Ovary (tissue), 9 donors: ENCODE data around the gene KRT37. TPM values are rescaled to one million over a fixed set of nuclear protein-coding genes. Genes with fewer than 3 reads are reported as not detected.

Source experiments
- DNase-seq, 5 donors: peaks; one replicate each; pipeline ENCODE4 v3.0.0-alpha.2; 2019 to 2020
- H3K27ac ChIP-seq, 2 donors: fragments of 200-600 bp; one replicate each; pipeline versions ENCODE4 v1.5.1 to v1.8.0; 2019 to 2022
- H3K27me3 ChIP-seq: fragments of 200-600 bp; one replicate; pipeline ENCODE4 v1.8.0; 2022
- H3K36me3 ChIP-seq: fragments of 200-600 bp; sonication (generic); one replicate; pipeline ENCODE4 v1.5.1; 2019
- H3K4me1 ChIP-seq: one replicate; pipeline ENCODE4 v1.8.1; 2013; ENCODE audit warnings: mild to moderate bottlenecking, moderate library complexity; ENCODE audit not compliant: insufficient read depth
- H3K4me3 ChIP-seq: fragments of 200-600 bp; sonication (generic); one replicate; pipeline ENCODE4 v1.5.1; 2017
- H3K9me3 ChIP-seq, 2 donors: fragments of 200-600 bp in 1 of 2; sonication (generic) in 1 of 2; one replicate each; pipeline versions ENCODE4 v1.5.1 to v1.8.1; 2013 to 2019; ENCODE audit warnings: mild to moderate bottlenecking in 1 of 2, moderate library complexity in 1 of 2
- EP300 ChIP-seq: sonication (generic); formaldehyde crosslinking; IDR thresholded peaks from one replicate; pipeline ENCODE4 v1.6.1; 2017; ENCODE audit warnings: antibody characterized with exemption
- POLR2A ChIP-seq: fragments of 450-650 bp; IDR thresholded peaks from one replicate; pipeline ENCODE4 v1.6.1; 2017; ENCODE audit warnings: antibody characterized with exemption, mild to moderate bottlenecking, moderate library complexity
- WGBS, 3 donors: extraction: QIAGEN DNeasy Blood & Tissue Kit in 1 of 3; methylation state at CpG; one replicate each; pipeline versions ENCODE4 v1.1.5 to v1.1.7; 2013 to 2017; 5-methylcytosine and 5-hydroxymethylcytosine counted together
- intact Hi-C, 4 donors: fragments of 100-400 bp; cut with DNase I; formaldehyde crosslinking; loops; one replicate each; pipeline versions ENCODE4 v1.11.0 to v1.15.1; 2022 to 2023
- polyA plus RNA-seq, 2 donors: library from polyadenylated mRNA; stranded (reverse); fragments of 200-250 nt in 1 of 2; fragments of 350-450 nt in 1 of 2; fragmentation: Illumina TruSeq in 1 of 2; extraction: RNeasy Lipid Tissue Mini Kit (QIAGEN cat#74804) in 1 of 2; gene quantifications; one replicate each; pipeline ENCODE4 v1.2.3, GENCODE V29; 2013 to 2014
- total RNA-seq, 7 donors: library from RNA; depleted of rRNA in 2 of 7; stranded (reverse); fragments of >200 nt in 2 of 7; fragmentation: NEBNext Ultra II Directional in 3 of 7; extraction: Animal tissue kit (Norgen Biotek cat#: 25700) in 3 of 7; gene quantifications; one replicate each; pipeline versions ENCODE4 v1.1.0 to v1.2.4, GENCODE V29; 2016 to 2023
- TF ChIP-seq, protein P1 (sequence below), 3 donors: fragments of 450-650 bp in 2 of 3; fragments of 200-600 bp in 1 of 3; IDR thresholded peaks; one replicate each; pipeline versions ENCODE4 v1.5.1 to v1.8.0; 2016 to 2022; ENCODE audit warnings: antibody characterized with exemption in 3 of 3, mild to moderate bottlenecking in 1 of 3
- donor health status: DM: no; HTN: no; CAD: no; lungs with moderate emphysema.
- donor health status: DM: no; HTN: no; CAD: no.
- donor health status: Bipolar disorder and iron deficiency.
- donor health status: DM: yes; HTN: yes; CAD: no.
- donor health status: DM: no; HTN: no; CAD: no.
- donor health status: DM: yes; HTN: yes; CAD: no.

KRT37 gene
- total and polyA plus RNA-seq, 9 donors, result not detected

GRCh38 chr17:41419716-41420115 lies 4.7 kb downstream of the KRT37 start:
- no peaks in the 10 kb centered on the region for H3K9me3 ChIP-seq
- H3K27me3 ChIP-seq, result no peaks in the 10 kb centered on the region
- no peak overlapping the region for H3K27ac ChIP-seq
- H3K4me3 ChIP-seq, result no peak overlapping the region
- TF ChIP-seq, protein P1, sequence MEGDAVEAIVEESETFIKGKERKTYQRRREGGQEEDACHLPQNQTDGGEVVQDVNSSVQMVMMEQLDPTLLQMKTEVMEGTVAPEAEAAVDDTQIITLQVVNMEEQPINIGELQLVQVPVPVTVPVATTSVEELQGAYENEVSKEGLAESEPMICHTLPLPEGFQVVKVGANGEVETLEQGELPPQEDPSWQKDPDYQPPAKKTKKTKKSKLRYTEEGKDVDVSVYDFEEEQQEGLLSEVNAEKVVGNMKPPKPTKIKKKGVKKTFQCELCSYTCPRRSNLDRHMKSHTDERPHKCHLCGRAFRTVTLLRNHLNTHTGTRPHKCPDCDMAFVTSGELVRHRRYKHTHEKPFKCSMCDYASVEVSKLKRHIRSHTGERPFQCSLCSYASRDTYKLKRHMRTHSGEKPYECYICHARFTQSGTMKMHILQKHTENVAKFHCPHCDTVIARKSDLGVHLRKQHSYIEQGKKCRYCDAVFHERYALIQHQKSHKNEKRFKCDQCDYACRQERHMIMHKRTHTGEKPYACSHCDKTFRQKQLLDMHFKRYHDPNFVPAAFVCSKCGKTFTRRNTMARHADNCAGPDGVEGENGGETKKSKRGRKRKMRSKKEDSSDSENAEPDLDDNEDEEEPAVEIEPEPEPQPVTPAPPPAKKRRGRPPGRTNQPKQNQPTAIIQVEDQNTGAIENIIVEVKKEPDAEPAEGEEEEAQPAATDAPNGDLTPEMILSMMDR (IDR thresholded peaks at IDR 0.05), result no peak
- TF ChIP-seq POLR2A (no peak), EP300 (no peak)
- WGBS, 3 donors, result 93 to 95% (median 93%) methylated on average over 4 of the region's 4 CpGs
- intact Hi-C loops, result loop anchor here in 2 of 4 donors (10.0 kb wide), 1 partner anchor 105 kb away; the partner anchor contains the start of gene KRT19 (in 2 of the 2)
- H3K4me1 ChIP-seq, result peaks cover 28% of the 10 kb centered on the region
- H3K36me3 ChIP-seq, result no peaks in the 10 kb centered on the region
- no peak for DNase-seq

DNA sequence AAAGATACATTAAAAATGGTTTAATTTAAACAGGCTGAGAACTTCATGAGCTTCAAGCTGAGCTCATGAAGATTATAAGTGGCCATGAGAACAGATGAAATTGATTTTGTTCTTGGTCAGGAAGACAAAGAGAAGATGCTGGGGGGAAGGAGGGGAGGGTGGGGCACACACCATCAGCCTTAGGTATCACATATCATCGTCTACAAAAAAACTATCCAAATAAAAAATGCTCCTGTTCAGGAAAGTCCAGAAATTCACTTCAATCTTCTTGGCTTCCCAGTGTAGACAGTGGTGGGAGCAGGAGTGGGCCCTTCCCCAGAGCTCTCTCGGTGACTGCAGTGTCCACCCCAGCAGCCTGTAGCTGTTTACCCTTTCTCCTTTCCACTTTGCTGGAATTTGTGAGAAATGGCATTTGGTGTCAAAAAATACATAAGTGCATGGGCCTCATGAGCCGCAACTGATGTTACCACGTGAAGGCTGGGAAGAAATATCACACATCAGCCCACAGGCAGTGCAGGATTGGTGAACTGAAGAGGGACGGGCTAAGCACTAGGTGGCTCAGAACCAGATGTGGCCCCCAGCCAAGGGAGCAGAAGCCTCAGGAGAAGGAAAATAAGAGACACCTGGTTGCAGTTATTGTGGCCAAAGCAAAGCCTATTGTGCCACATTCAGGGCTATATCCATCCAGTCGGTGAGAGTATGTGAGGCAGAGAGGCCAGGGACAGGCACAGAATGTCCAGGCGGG lies 6.1 kb downstream of the KRT37 start:
- Histone ChIP-seq H3K27me3 (no peaks in the 10 kb centered on the region), H3K4me1 (peaks cover 36% of the 10 kb centered on the region), H3K27ac (no peak overlapping the region), H3K36me3 (no peaks in the 10 kb centered on the region), H3K9me3 (no peaks in the 10 kb centered on the region), H3K4me3 (no peak overlapping the region)
- 61 to 73% (median 65%) methylated on average over 7 of the region's 7 CpGs for whole genome bisulfite sequencing, 3 donors
- no peak for DNase-seq
- intact Hi-C loops, result loop anchor here in 2 of 4 donors (10.0 kb wide), 1 partner anchor 107 kb away; the partner anchor contains the start of gene KRT19 (in 2 of the 2)
- TF ChIP-seq POLR2A (no peak), EP300 (no peak)
- TF ChIP-seq, protein P1 (IDR thresholded peaks at IDR 0.05), result no peak

- no peak overlapping the region for H3K27ac ChIP-seq
These were observed 6.8 kb downstream of the KRT37 start for GRCh38 chr17:41417576-41418015.

DNA sequence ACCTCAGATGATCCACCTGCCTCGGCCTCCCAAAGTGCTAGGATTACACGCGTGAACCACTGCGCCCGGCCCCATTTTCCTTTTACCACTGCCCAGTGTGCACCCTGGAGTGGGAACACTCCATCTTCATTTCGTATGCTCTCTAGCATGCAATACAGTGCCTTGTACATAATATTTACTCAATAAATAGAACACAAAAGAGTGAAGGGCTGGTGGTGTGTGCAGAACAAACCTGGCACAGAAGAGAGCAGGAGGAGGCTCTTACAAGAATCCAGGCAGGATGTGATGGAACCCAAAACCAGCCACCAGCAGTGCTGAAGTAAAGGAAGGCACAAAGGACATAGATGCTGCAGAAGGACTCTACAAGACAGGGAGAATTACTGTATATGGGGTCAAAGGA lies 7.3 kb downstream of the KRT37 start:
- TF ChIP-seq, protein P1 (IDR thresholded peaks at IDR 0.05), result no peak
- TF ChIP-seq EP300 (no peak), POLR2A (no peak)

More at GRCh38 chr17:41417576-41418015, 6.8 kb downstream of the KRT37 start:
- no peak overlapping the region for H3K4me3 ChIP-seq
- no peak for TF ChIP-seq EP300
- TF ChIP-seq, protein P1 (IDR thresholded peaks at IDR 0.05), result no peak
- TF ChIP-seq POLR2A, result no peak
- DNase-seq, result no peak
- H3K36me3 ChIP-seq, result no peaks in the 10 kb centered on the region
- H3K9me3 ChIP-seq, result no peaks in the 10 kb centered on the region
- intact Hi-C loops, result loop anchor here in 2 of 4 donors (10.0 kb wide), 1 partner anchor 107 kb away; the partner anchor contains the start of gene KRT19 (in 2 of the 2)
- 23 to 58% (median 33%) methylated on average over 4 of the region's 4 CpGs for WGBS, 3 donors
- no peaks in the 10 kb centered on the region for H3K27me3 ChIP-seq
- H3K4me1 ChIP-seq, result peaks cover 36% of the 10 kb centered on the region

More for the DNA sequence above, 7.3 kb downstream of the KRT37 start:
- DNase-seq, result no peak
- WGBS, 3 donors, result 88 to 98% (median 92%) methylated on average over 6 of the region's 6 CpGs
- no peak overlapping the region for H3K27ac ChIP-seq
- no peaks in the 10 kb centered on the region for H3K27me3 ChIP-seq
- peaks cover 36% of the 10 kb centered on the region for H3K4me1 ChIP-seq
- no peaks in the 10 kb centered on the region for H3K36me3 ChIP-seq
- H3K4me3 ChIP-seq, result no peak overlapping the region
- intact Hi-C loops, result loop anchor here in 2 of 4 donors (10.0 kb wide), 1 partner anchor 108 kb away; the partner anchor contains the start of gene KRT19 (in 2 of the 2)
- no peaks in the 10 kb centered on the region for H3K9me3 ChIP-seq
